ENCODE measurements around the gene RGL1. TPM values are rescaled to one million over a fixed set of nuclear protein-coding genes. Genes with fewer than 3 reads are reported as not detected.

Gene RGL1
- total RNA-seq, 4 donors from 2014 or later = 57.3 to 81.8 (median 68.1) TPM

DNA sequence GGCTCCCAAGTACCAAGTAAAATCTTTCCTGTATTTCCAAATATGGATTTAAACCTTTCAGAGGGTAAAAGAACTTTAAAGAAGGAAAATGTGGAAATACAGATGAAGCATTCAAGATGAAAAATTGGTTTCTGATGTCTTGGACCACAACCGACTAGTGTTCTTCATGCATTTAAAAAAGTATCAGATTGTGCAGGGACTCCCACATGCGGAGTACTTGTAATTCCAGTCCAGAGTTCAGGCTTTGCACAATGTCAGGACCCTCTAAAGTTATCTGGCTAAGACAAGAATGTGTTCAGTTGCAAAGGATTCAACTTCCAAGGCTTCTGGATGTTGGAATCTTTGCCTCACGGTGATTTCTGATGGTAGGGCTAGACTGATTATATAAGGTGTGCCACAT is 66.7 kb downstream of the RGL1 start:
- Histone ChIP-seq H3K9me3 (no peaks in the 10 kb centered on the region), H3K27me3 (no peaks in the 10 kb centered on the region), H3K4me3 (no peak overlapping the region), H3K4me1 (peaks cover 3 to 90% (median 51%) of the 10 kb centered on the region in 4 donors), H3K27ac (peak overlapping the region; percentile 65 to 95 (median 82)), H3K36me3 (peaks cover 0 to 2% (median 0%) of the 10 kb centered on the region in 3 donors)
- DNase-seq (ENCODE audit: low spot score in 2 of 2) = no peak
- WGBS, 2 donors = 27% methylated on average over 3 of the region's 3 CpGs
- TF ChIP-seq, protein P1, sequence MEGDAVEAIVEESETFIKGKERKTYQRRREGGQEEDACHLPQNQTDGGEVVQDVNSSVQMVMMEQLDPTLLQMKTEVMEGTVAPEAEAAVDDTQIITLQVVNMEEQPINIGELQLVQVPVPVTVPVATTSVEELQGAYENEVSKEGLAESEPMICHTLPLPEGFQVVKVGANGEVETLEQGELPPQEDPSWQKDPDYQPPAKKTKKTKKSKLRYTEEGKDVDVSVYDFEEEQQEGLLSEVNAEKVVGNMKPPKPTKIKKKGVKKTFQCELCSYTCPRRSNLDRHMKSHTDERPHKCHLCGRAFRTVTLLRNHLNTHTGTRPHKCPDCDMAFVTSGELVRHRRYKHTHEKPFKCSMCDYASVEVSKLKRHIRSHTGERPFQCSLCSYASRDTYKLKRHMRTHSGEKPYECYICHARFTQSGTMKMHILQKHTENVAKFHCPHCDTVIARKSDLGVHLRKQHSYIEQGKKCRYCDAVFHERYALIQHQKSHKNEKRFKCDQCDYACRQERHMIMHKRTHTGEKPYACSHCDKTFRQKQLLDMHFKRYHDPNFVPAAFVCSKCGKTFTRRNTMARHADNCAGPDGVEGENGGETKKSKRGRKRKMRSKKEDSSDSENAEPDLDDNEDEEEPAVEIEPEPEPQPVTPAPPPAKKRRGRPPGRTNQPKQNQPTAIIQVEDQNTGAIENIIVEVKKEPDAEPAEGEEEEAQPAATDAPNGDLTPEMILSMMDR (IDR thresholded peaks at IDR 0.05) = no peak
- TF ChIP-seq EP300 (IDR thresholded peaks at IDR 0.05) = no peak
- TF ChIP-seq POLR2A (IDR thresholded peaks at IDR 0.05) = no peak

GRCh38 chr1:183872403-183872802 is 67.5 kb downstream of the RGL1 start:
- Histone ChIP-seq H3K27me3 (no peaks in the 10 kb centered on the region), H3K9me3 (no peaks in the 10 kb centered on the region), H3K4me1 (peaks cover 3 to 93% (median 57%) of the 10 kb centered on the region in 4 donors), H3K4me3 (peak overlapping the region in 2 of 4 donors; percentile 11 to 19), H3K36me3 (no peaks in the 10 kb centered on the region), H3K27ac (peak overlapping the region; percentile 65 to 95 (median 82))
- 7 to 8% methylated on average over 3 of the region's 3 CpGs for WGBS, 2 donors
- DNase-seq (ENCODE audit: low spot score in 2 of 2) = no peak
- TF ChIP-seq EP300 (IDR thresholded peaks at IDR 0.05) (peak in 1 of 2 donors; percentile 29), POLR2A (IDR thresholded peaks at IDR 0.05) (no peak)

- Histone ChIP-seq H3K4me1 (peaks cover 3 to 96% (median 57%) of the 10 kb centered on the region in 4 donors), H3K36me3 (no peaks in the 10 kb centered on the region), H3K27me3 (no peaks in the 10 kb centered on the region), H3K9me3 (no peaks in the 10 kb centered on the region), H3K27ac (peak overlapping the region; percentile 44 to 95 (median 74)), H3K4me3 (no peak overlapping the region)
- TF ChIP-seq POLR2A (IDR thresholded peaks at IDR 0.05) (no peak), EP300 (IDR thresholded peaks at IDR 0.05) (peak in 1 of 2 donors; percentile 48)
- TF ChIP-seq, protein P1 (IDR thresholded peaks at IDR 0.05) = no peak
- WGBS, 2 donors = 35 to 44% methylated on average over 3 of the region's 3 CpGs
- no peak for DNase-seq (ENCODE audit: low spot score in 2 of 2)
Observed at GRCh38 chr1:183873642-183874041, 68.7 kb downstream of the RGL1 start.

- Histone ChIP-seq H3K9me3 (no peaks in the 10 kb centered on the region), H3K4me3 (no peak overlapping the region), H3K27me3 (no peaks in the 10 kb centered on the region), H3K27ac (peak overlapping the region; percentile 71 to 95 (median 85)), H3K36me3 (peaks cover 0 to 7% (median 0%) of the 10 kb centered on the region in 3 donors), H3K4me1 (peaks cover 3 to 92% (median 49%) of the 10 kb centered on the region in 4 donors)
- 24 to 37% methylated on average over 4 of the region's 4 CpGs for WGBS, 2 donors
- no peak for TF ChIP-seq POLR2A (IDR thresholded peaks at IDR 0.05)
- TF ChIP-seq EP300 (IDR thresholded peaks at IDR 0.05) = peak in 1 of 2 donors; percentile 15
- no peak for DNase-seq (ENCODE audit: low spot score in 2 of 2)
Observed at GRCh38 chr1:183876309-183876708, 71.4 kb downstream of the RGL1 start.

DNA sequence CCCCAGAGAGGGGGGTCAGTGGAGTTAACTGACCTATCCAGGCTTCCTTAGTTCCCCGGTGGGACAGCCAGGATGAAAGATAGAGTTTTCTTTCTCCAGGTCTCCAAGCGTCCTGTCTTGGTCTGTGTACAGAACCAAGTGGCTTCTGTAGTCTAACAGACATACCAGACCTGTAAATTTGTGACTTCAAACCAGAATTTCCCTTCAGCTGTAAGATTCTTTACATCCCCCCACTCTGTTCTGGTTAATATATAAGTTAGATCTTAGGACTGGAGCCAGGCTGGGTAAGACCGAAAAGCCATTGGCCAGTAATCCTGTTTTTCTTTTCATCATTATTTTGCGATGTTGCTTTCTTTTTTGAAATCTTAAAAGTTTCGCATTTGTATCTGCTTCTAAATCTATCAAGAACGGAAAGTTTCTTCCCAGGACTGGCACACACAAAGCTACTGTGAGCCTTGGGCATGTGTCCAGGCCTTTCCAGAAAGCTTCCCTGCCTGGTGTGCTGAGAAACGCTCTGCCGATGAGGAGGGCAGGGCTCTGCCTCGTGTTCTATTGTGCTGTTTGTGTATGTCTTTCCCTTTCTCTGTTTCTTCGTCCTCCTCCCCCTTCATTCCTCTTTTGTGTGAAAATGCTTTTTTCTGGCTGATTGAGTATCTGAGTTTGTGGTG is 72.3 kb downstream of the RGL1 start:
- Histone ChIP-seq H3K27ac (peak overlapping the region; percentile 71 to 95 (median 85)), H3K27me3 (no peaks in the 10 kb centered on the region), H3K4me1 (peaks cover 3 to 92% (median 53%) of the 10 kb centered on the region in 4 donors), H3K36me3 (peaks cover 0 to 9% (median 0%) of the 10 kb centered on the region in 3 donors), H3K9me3 (no peaks in the 10 kb centered on the region), H3K4me3 (peak overlapping the region in 3 of 4 donors; percentile 18 to 36 (median 21))
- DNase-seq (ENCODE audit: low spot score in 2 of 2) = peak; percentile 66 to 76
- 21 to 23% methylated on average over 10 of the region's 10 CpGs for WGBS, 2 donors
- no peak for TF ChIP-seq POLR2A (IDR thresholded peaks at IDR 0.05)
- TF ChIP-seq, protein P1 (IDR thresholded peaks at IDR 0.05) = no peak
- peak; percentile 51 to 84 for TF ChIP-seq EP300 (IDR thresholded peaks at IDR 0.05)

DNA sequence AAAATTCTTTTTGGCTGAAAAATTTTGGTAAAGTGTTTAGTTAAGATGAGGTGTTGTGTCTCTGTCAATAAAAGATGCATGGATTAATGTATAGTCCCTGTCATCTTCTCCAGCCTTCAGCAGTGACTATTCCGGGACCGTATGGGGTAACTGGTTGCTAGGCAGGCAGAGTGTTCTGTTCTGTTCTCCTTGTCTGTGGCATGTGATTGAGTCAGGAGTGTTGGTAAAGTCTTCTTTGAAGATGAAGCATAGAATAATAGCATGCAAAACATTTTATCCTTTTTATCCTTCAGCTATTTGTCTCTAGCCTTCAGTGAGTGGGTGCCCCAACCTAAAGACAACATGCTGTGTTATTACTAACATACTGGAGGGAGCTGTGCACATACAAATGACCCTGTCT is 74.6 kb downstream of the RGL1 start:
- H3K36me3 ChIP-seq = peaks cover 0 to 15% (median 0%) of the 10 kb centered on the region in 3 donors
- no peaks in the 10 kb centered on the region for H3K27me3 ChIP-seq
- 23 to 63% methylated on average over 2 of the region's 2 CpGs for WGBS, 2 donors
- no peak for DNase-seq (ENCODE audit: low spot score in 2 of 2)
- peak overlapping the region in 2 of 4 donors; percentile 39 to 79 for H3K27ac ChIP-seq
- TF ChIP-seq POLR2A (IDR thresholded peaks at IDR 0.05) (no peak), EP300 (IDR thresholded peaks at IDR 0.05) (peak in 1 of 2 donors; percentile 47)
- TF ChIP-seq, protein P1 (IDR thresholded peaks at IDR 0.05) = no peak
- no peak overlapping the region for H3K4me3 ChIP-seq
- H3K9me3 ChIP-seq = no peaks in the 10 kb centered on the region
- H3K4me1 ChIP-seq = peaks cover 3 to 75% (median 48%) of the 10 kb centered on the region in 4 donors

All from tibial nerve (tissue), 4 donors.